Muscle of leg (tissue), 11 donors: ENCODE results near the gene EPAS1. TPM values are rescaled to one million over a fixed set of nuclear protein-coding genes. Genes with fewer than 3 reads are reported as not detected.

Source experiments
- DNase-seq: peaks from one replicate; pipeline ENCODE4 v3.0.0; 2013
- H3K27ac ChIP-seq: one replicate; pipeline ENCODE4 v1.5.1; 2013; ENCODE audit warnings: mild to moderate bottlenecking, low read length, control low read depth
- H3K27me3 ChIP-seq: one replicate; pipeline ENCODE4 v1.6.1; 2013; ENCODE audit warnings: low read length; ENCODE audit not compliant: control insufficient read depth, insufficient read depth
- H3K36me3 ChIP-seq: one replicate; pipeline ENCODE4 v1.6.1; 2013; ENCODE audit warnings: low read length; ENCODE audit not compliant: control insufficient read depth, insufficient read depth
- H3K4me1 ChIP-seq: one replicate; pipeline ENCODE4 v1.6.1; 2013; ENCODE audit warnings: low read length; ENCODE audit not compliant: control insufficient read depth, insufficient read depth
- H3K4me3 ChIP-seq: one replicate; pipeline ENCODE4 v1.5.1; 2013; ENCODE audit warnings: low read length, control low read depth
- H3K9me3 ChIP-seq: replicated peaks from 2 replicates; pipeline ENCODE4 v1.6.1; 2013; ENCODE audit warnings: low read depth, low read length; ENCODE audit not compliant: control insufficient read depth
- WGBS: methylation state at CpG from one replicate; pipeline ENCODE4 v1.1.5; 2013; ENCODE audit warnings: missing lambda C conversion rate; ENCODE audit not compliant: insufficient coverage; 5-methylcytosine and 5-hydroxymethylcytosine counted together
- polyA plus RNA-seq, 8 donors: library from polyadenylated mRNA; unstranded; fragments of 120-200 nt; gene quantifications; one replicate each; pipeline versions ENCODE4 v1.2.1 to v1.2.3, GENCODE V29; 2013; ENCODE audit warnings: inconsistent platforms in 1 of 8, low replicate concordance in 1 of 8; ENCODE audit not compliant: insufficient read length in 8 of 8, insufficient read depth in 1 of 8
- total RNA-seq: library from RNA; stranded (reverse); fragments of 120-200 nt; gene quantifications from one replicate; pipeline ENCODE4 v1.2.4, GENCODE V29; 2013

EPAS1 gene
- total and polyA plus RNA-seq, 9 donors: 13.3 to 43.1 (median 34.7) TPM

- Histone ChIP-seq H3K9me3 (no peaks in the 10 kb centered on the region), H3K36me3 (no peaks in the 10 kb centered on the region), H3K27ac (peak overlapping the region; percentile 48), H3K4me3 (no peak overlapping the region), H3K4me1 (peaks cover 18% of the 10 kb centered on the region), H3K27me3 (no peaks in the 10 kb centered on the region)
- DNase-seq: no peak
- WGBS: 70% methylated on average over 9 of the region's 11 CpGs
These were observed 50.6 kb downstream of the EPAS1 start for GRCh38 chr2:46347648-46348280.

GRCh38 chr2:46349115-46349547 lies 51.9 kb downstream of the EPAS1 start:
- WGBS: 64% methylated on average over 4 of the region's 6 CpGs
- Histone ChIP-seq H3K9me3 (no peaks in the 10 kb centered on the region), H3K27ac (peak overlapping the region; percentile 11), H3K27me3 (no peaks in the 10 kb centered on the region), H3K4me3 (no peak overlapping the region), H3K4me1 (peaks cover 18% of the 10 kb centered on the region), H3K36me3 (peaks cover 2% of the 10 kb centered on the region)
- no peak for DNase-seq

GRCh38 chr2:46350029-46350689 lies 53.0 kb downstream of the EPAS1 start:
- no peak for DNase-seq
- 64% methylated on average over 6 of the region's 8 CpGs for WGBS
- Histone ChIP-seq H3K9me3 (no peaks in the 10 kb centered on the region), H3K27ac (peak overlapping the region; percentile 56), H3K4me1 (peaks cover 10% of the 10 kb centered on the region), H3K27me3 (no peaks in the 10 kb centered on the region), H3K36me3 (peaks cover 2% of the 10 kb centered on the region), H3K4me3 (no peak overlapping the region)

- Histone ChIP-seq H3K27ac (peak overlapping the region; percentile 47), H3K27me3 (no peaks in the 10 kb centered on the region), H3K4me1 (peaks cover 10% of the 10 kb centered on the region), H3K9me3 (no peaks in the 10 kb centered on the region), H3K36me3 (peaks cover 2% of the 10 kb centered on the region), H3K4me3 (no peak overlapping the region)
- WGBS: 83% methylated on average over 4 of the region's 5 CpGs
- DNase-seq: no peak
These were observed 54.0 kb downstream of the EPAS1 start for GRCh38 chr2:46351098-46351749.

GRCh38 chr2:46351750-46352138 lies 54.5 kb downstream of the EPAS1 start:
- Histone ChIP-seq H3K9me3 (no peaks in the 10 kb centered on the region), H3K36me3 (peaks cover 5% of the 10 kb centered on the region), H3K4me3 (no peak overlapping the region), H3K27me3 (no peaks in the 10 kb centered on the region), H3K27ac (peak overlapping the region; percentile 60), H3K4me1 (peaks cover 10% of the 10 kb centered on the region)
- 71% methylated on average over 9 of the region's 10 CpGs for WGBS
- peak; percentile 50 for DNase-seq

- Histone ChIP-seq H3K27me3 (no peaks in the 10 kb centered on the region), H3K4me1 (peaks cover 7% of the 10 kb centered on the region), H3K27ac (peak overlapping the region; percentile 40), H3K4me3 (no peak overlapping the region), H3K9me3 (no peaks in the 10 kb centered on the region), H3K36me3 (peaks cover 5% of the 10 kb centered on the region)
- no peak for DNase-seq
- 81% methylated on average over 6 of the region's 8 CpGs for WGBS
These were observed 55.4 kb downstream of the EPAS1 start for GRCh38 chr2:46352621-46353020.

GRCh38 chr2:46353509-46353908 lies 56.3 kb downstream of the EPAS1 start:
- 96% methylated on average over 5 of the region's 6 CpGs for WGBS
- Histone ChIP-seq H3K27me3 (no peaks in the 10 kb centered on the region), H3K36me3 (peaks cover 6% of the 10 kb centered on the region), H3K4me3 (no peak overlapping the region), H3K27ac (no peak overlapping the region), H3K4me1 (peaks cover 7% of the 10 kb centered on the region), H3K9me3 (no peaks in the 10 kb centered on the region)
- DNase-seq: no peak

GRCh38 chr2:46355756-46356155 lies 58.5 kb downstream of the EPAS1 start:
- Histone ChIP-seq H3K36me3 (peaks cover 9% of the 10 kb centered on the region), H3K4me3 (no peak overlapping the region), H3K4me1 (peaks cover 4% of the 10 kb centered on the region), H3K27ac (no peak overlapping the region), H3K9me3 (no peaks in the 10 kb centered on the region), H3K27me3 (no peaks in the 10 kb centered on the region)
- 86% methylated on average over 3 of the region's 3 CpGs for WGBS
- no peak for DNase-seq

- WGBS: no CpG with 5 or more reads among the region's 1 CpG
- Histone ChIP-seq H3K9me3 (no peaks in the 10 kb centered on the region), H3K4me3 (no peak overlapping the region), H3K36me3 (peaks cover 9% of the 10 kb centered on the region), H3K4me1 (peaks cover 4% of the 10 kb centered on the region), H3K27ac (no peak overlapping the region), H3K27me3 (no peaks in the 10 kb centered on the region)
- DNase-seq: no peak
These were observed 59.8 kb downstream of the EPAS1 start for GRCh38 chr2:46356991-46357390.

GRCh38 chr2:46358713-46359112 lies 61.5 kb downstream of the EPAS1 start:
- no peak overlapping the region for H3K27ac ChIP-seq
- no peak for DNase-seq
- no peaks in the 10 kb centered on the region for H3K27me3 ChIP-seq
- H3K4me1 ChIP-seq: no peaks in the 10 kb centered on the region
- 100% methylated on average over 1 of the region's 6 CpGs for WGBS
- no peak overlapping the region for H3K4me3 ChIP-seq
- no peaks in the 10 kb centered on the region for H3K9me3 ChIP-seq
- peaks cover 6% of the 10 kb centered on the region for H3K36me3 ChIP-seq
